ENCODE results near the gene ATP6V0A1.

GRCh38 chr17:42565523-42566214 lies 107.0 kb downstream of the ATP6V0A1 start:
- no peak for TF ChIP-seq CTCF (IDR thresholded peaks at IDR 0.05)
- no peak for TF ChIP-seq POLR2A (IDR thresholded peaks at IDR 0.05)

All from testis (tissue), 2 donors.